Memory B cell (primary cell): Measurements from ENCODE around the gene CELF4.

Source experiments
- ATAC-seq: fragments of 150-1000 bp; cut with Tn5 transposase; 2 replicates; pipeline ENCODE4 v1.10.0; 2021; ENCODE audit warnings: low read depth, mild to moderate bottlenecking, moderate library complexity
- DNase-seq, 2 donors: peaks; one replicate each; pipeline ENCODE4 v3.0.0; 2022; ENCODE audit warnings: low spot score in 2 of 2
- H3K27ac Mint-ChIP-seq: one replicate; pipeline ENCODE4 v1.8.0; 2022; ENCODE audit warnings: mild to moderate bottlenecking, moderate library complexity, mixed read lengths
- H3K27me3 Mint-ChIP-seq: one replicate; pipeline ENCODE4 v1.8.0; 2022; ENCODE audit warnings: mixed read lengths
- H3K36me3 Mint-ChIP-seq: one replicate; pipeline ENCODE4 v1.8.0; 2022; ENCODE audit warnings: mild to moderate bottlenecking, mixed read lengths
- H3K4me1 Mint-ChIP-seq: one replicate; pipeline ENCODE4 v1.8.0; 2022; ENCODE audit warnings: mixed read lengths
- H3K4me3 Mint-ChIP-seq: one replicate; pipeline ENCODE4 v1.8.0; 2022; ENCODE audit warnings: mild to moderate bottlenecking, moderate library complexity, mixed read lengths
- H3K9me3 Mint-ChIP-seq: one replicate; pipeline ENCODE4 v1.8.0; 2022; ENCODE audit warnings: mixed read lengths

CELF4 gene

DNA sequence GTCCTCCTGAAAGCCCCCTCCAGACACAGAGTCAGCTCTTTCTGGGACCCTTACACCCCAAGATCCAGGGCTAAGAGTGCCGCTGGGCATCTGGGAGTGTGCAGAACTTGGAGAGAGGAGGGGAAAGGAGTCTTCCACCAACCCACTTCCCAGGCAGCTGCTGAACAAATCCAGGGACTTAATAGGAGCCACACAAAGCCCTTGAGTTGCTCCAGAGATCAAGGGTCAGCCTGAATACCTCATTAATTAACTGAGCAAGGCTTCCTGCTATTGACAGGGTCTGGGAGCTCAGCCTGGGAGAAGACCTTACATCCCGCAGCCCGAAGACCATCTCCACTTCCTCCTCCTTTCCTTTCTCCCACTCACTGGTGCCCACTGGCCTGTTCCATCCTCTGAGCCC lies 108.3 kb downstream of the CELF4 start:
- H3K27ac Mint-ChIP-seq: no peak overlapping the region
- H3K4me3 Mint-ChIP-seq: no peak overlapping the region
- H3K36me3 Mint-ChIP-seq: no peaks in the 10 kb centered on the region
- ATAC-seq (no peak), DNase-seq (no peak)
- no peaks in the 10 kb centered on the region for H3K9me3 Mint-ChIP-seq
- H3K27me3 Mint-ChIP-seq: peaks cover 8% of the 10 kb centered on the region
- no peaks in the 10 kb centered on the region for H3K4me1 Mint-ChIP-seq

GRCh38 chr18:37456873-37457272 lies 108.7 kb downstream of the CELF4 start:
- H3K4me1 Mint-ChIP-seq: no peaks in the 10 kb centered on the region
- no peak overlapping the region for H3K27ac Mint-ChIP-seq
- H3K36me3 Mint-ChIP-seq: no peaks in the 10 kb centered on the region
- no peaks in the 10 kb centered on the region for H3K9me3 Mint-ChIP-seq
- ATAC-seq (no peak), DNase-seq (no peak)
- no peak overlapping the region for H3K4me3 Mint-ChIP-seq
- H3K27me3 Mint-ChIP-seq: peaks cover 7% of the 10 kb centered on the region

- no peaks in the 10 kb centered on the region for H3K36me3 Mint-ChIP-seq
- H3K9me3 Mint-ChIP-seq: no peaks in the 10 kb centered on the region
- no peak overlapping the region for H3K4me3 Mint-ChIP-seq
- peaks cover 5% of the 10 kb centered on the region for H3K27me3 Mint-ChIP-seq
- DNase-seq (no peak), ATAC-seq (no peak)
- H3K27ac Mint-ChIP-seq: no peak overlapping the region
- no peaks in the 10 kb centered on the region for H3K4me1 Mint-ChIP-seq
Observed at GRCh38 chr18:37456395-37456794, 109.2 kb downstream of the CELF4 start.

DNA sequence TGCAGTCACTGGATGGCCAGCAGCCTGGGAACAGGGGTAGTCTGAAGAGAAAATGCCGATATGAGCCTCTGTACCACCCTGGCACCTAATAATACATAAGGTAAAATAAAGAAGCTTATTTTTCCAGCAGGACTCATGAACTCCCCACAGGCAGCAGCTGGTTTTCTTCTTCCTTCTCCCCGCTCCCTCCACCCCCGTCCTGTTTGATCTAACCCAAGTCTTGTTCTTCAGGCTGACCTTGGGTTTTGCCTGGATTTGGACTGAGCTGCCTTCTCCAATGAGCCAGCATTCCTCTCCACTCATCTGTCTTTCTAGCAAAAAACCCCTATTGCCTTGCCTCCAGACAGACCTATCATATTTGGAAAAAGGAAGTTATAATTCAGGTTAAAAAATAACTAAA lies 111.8 kb downstream of the CELF4 start:
- peaks cover 2% of the 10 kb centered on the region for H3K36me3 Mint-ChIP-seq
- H3K4me1 Mint-ChIP-seq: no peaks in the 10 kb centered on the region
- peaks cover 5% of the 10 kb centered on the region for H3K9me3 Mint-ChIP-seq
- DNase-seq (no peak), ATAC-seq (no peak)
- H3K27me3 Mint-ChIP-seq: peaks cover 9% of the 10 kb centered on the region
- no peak overlapping the region for H3K27ac Mint-ChIP-seq
- H3K4me3 Mint-ChIP-seq: no peak overlapping the region

DNA sequence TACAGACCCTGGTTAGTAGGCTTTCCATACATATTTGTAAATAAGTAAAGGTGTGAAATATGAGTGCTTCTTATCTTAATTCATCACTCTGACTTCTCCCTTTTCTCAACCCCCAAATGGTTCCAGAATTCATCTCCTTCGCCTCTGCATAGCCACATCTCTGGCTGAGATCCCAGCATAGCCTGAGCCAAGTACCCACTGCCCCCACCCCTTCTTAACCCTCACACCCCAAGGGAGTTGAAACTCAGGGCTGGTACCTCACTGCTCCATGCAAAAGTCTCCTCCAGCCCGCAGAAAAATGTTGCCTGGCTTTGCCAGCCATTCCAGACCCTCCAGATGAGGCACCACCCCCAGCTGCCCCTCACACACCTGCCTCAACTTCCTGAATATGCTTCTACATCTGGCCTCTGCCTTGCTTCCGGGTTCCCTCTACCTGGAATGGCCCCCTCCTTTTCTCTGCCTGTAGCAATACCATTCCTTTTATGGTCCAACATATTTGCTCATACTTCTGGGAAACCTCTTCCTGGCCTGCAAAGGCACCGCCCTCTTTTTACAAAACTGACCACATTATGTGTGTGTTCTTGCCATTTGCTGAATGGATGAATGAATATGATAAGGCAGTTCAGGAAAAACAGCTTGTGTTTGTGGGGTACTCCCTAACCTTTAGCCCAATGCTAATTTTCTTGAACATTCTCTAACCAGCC lies 112.8 kb downstream of the CELF4 start:
- peaks cover under 1% of the 10 kb centered on the region for H3K4me1 Mint-ChIP-seq
- no peak overlapping the region for H3K27ac Mint-ChIP-seq
- peaks cover 2% of the 10 kb centered on the region for H3K36me3 Mint-ChIP-seq
- peaks cover 9% of the 10 kb centered on the region for H3K27me3 Mint-ChIP-seq
- H3K9me3 Mint-ChIP-seq: peaks cover 5% of the 10 kb centered on the region
- H3K4me3 Mint-ChIP-seq: no peak overlapping the region
- ATAC-seq (no peak), DNase-seq (no peak)

- Mint-ChIP-seq H3K27me3 (peaks cover 9% of the 10 kb centered on the region), H3K36me3 (peaks cover 2% of the 10 kb centered on the region), H3K9me3 (peaks cover 5% of the 10 kb centered on the region), H3K27ac (no peak overlapping the region), H3K4me1 (peaks cover 2% of the 10 kb centered on the region), H3K4me3 (no peak overlapping the region)
- DNase-seq (no peak), ATAC-seq (no peak)
Observed at GRCh38 chr18:37452015-37452414, 113.6 kb downstream of the CELF4 start.

DNA sequence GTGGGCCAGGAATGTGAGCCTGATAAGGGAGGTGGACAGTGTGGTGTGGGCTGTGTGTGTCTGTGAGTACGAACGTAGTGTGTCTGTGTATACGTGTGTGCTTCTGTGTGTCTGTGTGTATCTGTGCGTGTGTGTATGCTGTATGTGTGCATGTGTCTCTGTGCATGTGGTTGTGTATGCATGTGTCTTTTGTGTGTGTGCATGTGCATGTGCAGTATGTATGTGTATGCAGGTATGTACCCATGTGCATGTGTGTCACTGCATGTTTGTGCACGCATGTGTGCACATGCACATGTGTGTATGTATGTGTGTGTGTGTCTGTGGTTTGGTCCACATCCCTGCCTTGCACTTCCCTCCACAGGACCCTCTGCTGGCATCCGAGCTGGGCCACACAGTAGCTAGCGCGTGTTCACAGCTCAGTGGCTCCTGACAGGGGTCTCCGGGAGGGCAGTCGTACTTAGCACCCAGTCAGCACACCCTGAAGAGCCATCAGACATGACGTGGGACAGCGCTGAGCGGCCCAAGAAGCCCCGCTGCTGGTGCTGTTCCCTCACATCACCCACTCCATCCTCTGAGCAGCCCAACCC lies 114.3 kb downstream of the CELF4 start:
- peaks cover 2% of the 10 kb centered on the region for H3K36me3 Mint-ChIP-seq
- H3K27ac Mint-ChIP-seq: no peak overlapping the region
- ATAC-seq (no peak), DNase-seq (no peak)
- H3K27me3 Mint-ChIP-seq: peaks cover 9% of the 10 kb centered on the region
- peaks cover 2% of the 10 kb centered on the region for H3K4me1 Mint-ChIP-seq
- no peak overlapping the region for H3K4me3 Mint-ChIP-seq
- H3K9me3 Mint-ChIP-seq: peaks cover 5% of the 10 kb centered on the region

GRCh38 chr18:37450434-37451132 lies 115.0 kb downstream of the CELF4 start:
- DNase-seq: no peak
- Mint-ChIP-seq H3K36me3 (peaks cover 2% of the 10 kb centered on the region), H3K4me3 (no peak overlapping the region), H3K27ac (no peak overlapping the region), H3K27me3 (peaks cover 9% of the 10 kb centered on the region), H3K4me1 (peaks cover 2% of the 10 kb centered on the region), H3K9me3 (peaks cover 5% of the 10 kb centered on the region)
- no peak for ATAC-seq

DNA sequence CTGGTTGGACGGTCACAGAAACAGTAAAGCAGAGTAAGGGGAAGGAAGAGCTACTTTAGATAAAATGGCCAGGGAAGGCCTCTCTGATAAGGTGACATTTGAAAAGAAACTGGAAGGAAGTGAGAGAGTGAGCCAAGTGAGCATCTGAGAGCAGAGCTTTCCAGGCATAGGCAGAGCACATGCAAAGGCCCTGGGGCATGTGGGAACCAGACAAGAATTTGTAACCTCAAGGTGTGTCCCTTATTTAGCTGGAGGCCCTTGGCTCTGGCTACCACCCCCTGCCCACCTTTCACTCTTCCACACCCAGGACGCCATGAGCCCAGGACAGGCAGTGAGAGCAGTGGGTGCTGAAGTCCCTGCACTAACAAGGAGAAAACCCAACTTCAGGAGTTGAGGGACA lies 116.0 kb downstream of the CELF4 start:
- peaks cover 5% of the 10 kb centered on the region for H3K9me3 Mint-ChIP-seq
- DNase-seq (no peak), ATAC-seq (no peak)
- H3K36me3 Mint-ChIP-seq: peaks cover 2% of the 10 kb centered on the region
- H3K4me1 Mint-ChIP-seq: peaks cover 2% of the 10 kb centered on the region
- peaks cover 10% of the 10 kb centered on the region for H3K27me3 Mint-ChIP-seq
- no peak overlapping the region for H3K27ac Mint-ChIP-seq
- no peak overlapping the region for H3K4me3 Mint-ChIP-seq

- no peak overlapping the region for H3K4me3 Mint-ChIP-seq
Observed at GRCh38 chr18:37448946-37449345, 116.7 kb downstream of the CELF4 start.

DNA sequence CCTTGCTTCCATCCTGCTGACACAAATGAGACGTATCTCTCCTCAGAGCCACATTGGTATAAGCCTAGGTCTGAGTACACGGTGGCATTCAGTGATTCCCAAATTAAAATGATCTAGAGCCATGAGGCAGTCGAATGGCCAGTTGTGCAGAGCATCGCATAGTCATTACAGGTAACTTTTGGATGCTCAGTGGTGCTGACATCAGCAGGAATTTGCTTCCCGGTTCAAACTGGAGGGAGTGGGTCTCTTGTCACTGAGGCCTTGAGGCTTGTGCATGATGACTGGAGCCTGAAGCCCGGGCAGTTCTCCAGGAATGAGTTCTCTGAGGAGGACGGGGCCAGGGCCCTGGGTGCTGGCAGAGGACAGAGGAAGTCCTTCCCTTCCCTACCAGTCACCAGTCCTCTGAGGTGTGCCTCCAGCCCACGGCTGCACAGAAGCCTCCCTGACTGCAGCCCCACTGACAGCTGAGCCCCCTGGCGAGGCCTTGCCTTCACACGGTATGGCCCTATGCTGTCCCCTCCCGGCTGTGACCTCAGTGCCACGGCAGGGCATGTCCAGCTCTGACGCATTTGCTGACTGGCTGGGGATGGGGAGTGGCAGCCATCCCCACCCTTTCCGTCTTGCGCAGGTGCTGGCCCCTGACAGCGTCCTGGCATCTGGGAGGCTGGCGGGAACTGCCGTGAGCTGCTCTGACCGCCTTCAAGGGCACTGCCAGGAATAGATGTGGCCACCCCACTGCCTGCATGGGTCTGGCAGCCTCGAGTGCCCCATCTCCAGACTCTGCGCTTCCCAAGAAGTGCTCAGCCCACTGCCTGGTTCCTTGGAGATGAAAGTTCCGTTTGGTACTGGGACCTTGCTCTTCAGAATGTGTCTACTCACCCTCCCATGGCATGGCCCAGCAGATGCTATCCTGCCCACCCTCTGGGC lies 117.4 kb downstream of the CELF4 start:
- Mint-ChIP-seq H3K36me3 (peaks cover 2% of the 10 kb centered on the region), H3K27me3 (peaks cover 14% of the 10 kb centered on the region), H3K4me3 (no peak overlapping the region), H3K27ac (no peak overlapping the region), H3K9me3 (peaks cover 5% of the 10 kb centered on the region), H3K4me1 (peaks cover 2% of the 10 kb centered on the region)
- DNase-seq: no peak
- no peak for ATAC-seq

More at GRCh38 chr18:37448946-37449345, 116.7 kb downstream of the CELF4 start:
- no peak for DNase-seq
- peaks cover 13% of the 10 kb centered on the region for H3K27me3 Mint-ChIP-seq
- H3K9me3 Mint-ChIP-seq: peaks cover 5% of the 10 kb centered on the region
- H3K27ac Mint-ChIP-seq: no peak overlapping the region
- ATAC-seq: no peak
- H3K4me1 Mint-ChIP-seq: peaks cover 2% of the 10 kb centered on the region
- H3K36me3 Mint-ChIP-seq: peaks cover 2% of the 10 kb centered on the region

GRCh38 chr18:37445836-37446235 lies 119.8 kb downstream of the CELF4 start:
- H3K27me3 Mint-ChIP-seq: peaks cover 19% of the 10 kb centered on the region
- no peak overlapping the region for H3K4me3 Mint-ChIP-seq
- H3K27ac Mint-ChIP-seq: no peak overlapping the region
- no peak for DNase-seq
- H3K4me1 Mint-ChIP-seq: peaks cover 2% of the 10 kb centered on the region
- H3K9me3 Mint-ChIP-seq: peaks cover 5% of the 10 kb centered on the region
- peaks cover 2% of the 10 kb centered on the region for H3K36me3 Mint-ChIP-seq
- no peak for ATAC-seq

- no peak overlapping the region for H3K27ac Mint-ChIP-seq
- H3K9me3 Mint-ChIP-seq: peaks cover 5% of the 10 kb centered on the region
- peaks cover 2% of the 10 kb centered on the region for H3K4me1 Mint-ChIP-seq
- H3K4me3 Mint-ChIP-seq: no peak overlapping the region
- DNase-seq (no peak), ATAC-seq (no peak)
- peaks cover 2% of the 10 kb centered on the region for H3K36me3 Mint-ChIP-seq
- H3K27me3 Mint-ChIP-seq: peaks cover 19% of the 10 kb centered on the region
Observed at GRCh38 chr18:37445368-37445767, 120.2 kb downstream of the CELF4 start.
